Thyroid gland (tissue), 4 donors: Measurements from ENCODE around the gene KNCN. TPM values are rescaled to one million over a fixed set of nuclear protein-coding genes. Genes with fewer than 3 reads are reported as not detected.

Experiments used
- DNase-seq, 2 donors: peaks; one replicate each; pipeline ENCODE4 v3.0.0-alpha.2; 2019
- H3K27ac ChIP-seq, 3 donors: fragments of 200-600 bp; sonication (generic); 1 replicate in 2 of 3; 2 replicates in 1 of 3; pipeline ENCODE4 v1.5.1; 2016 to 2019; ENCODE audit warnings: mild to moderate bottlenecking in 1 of 3, moderate library complexity in 1 of 3
- H3K27me3 ChIP-seq: fragments of 200-600 bp; sonication (generic); one replicate; pipeline ENCODE4 v1.5.1; 2019
- H3K36me3 ChIP-seq, 2 donors: fragments of 200-600 bp; sonication (generic); one replicate each; pipeline ENCODE4 v1.5.1; 2016 to 2019
- H3K4me1 ChIP-seq, 2 donors: fragments of 200-600 bp; sonication (generic); one replicate each; pipeline ENCODE4 v1.5.1; 2017 to 2019
- H3K4me3 ChIP-seq, 3 donors: fragments of 200-600 bp; sonication (generic); replicated peaks in 1 of 3; 1 replicate in 2 of 3; 2 replicates in 1 of 3; pipeline ENCODE4 v1.5.1; 2016; ENCODE audit warnings: mild to moderate bottlenecking in 1 of 3
- H3K9me3 ChIP-seq: fragments of 200-600 bp; sonication (generic); one replicate; pipeline ENCODE4 v1.5.1; 2017
- CTCF ChIP-seq, 6 experiments: fragments of 200-600 bp in 3 of 6; fragments of 450-650 bp in 3 of 6; sonication (generic) in 3 of 6; IDR thresholded peaks; one replicate each; pipeline ENCODE4 v1.5.1; 2016 to 2019; ENCODE audit warnings: antibody characterized with exemption in 6 of 6, mild to moderate bottlenecking in 2 of 6, inconsistent platforms in 1 of 6, moderate library complexity in 1 of 6
- POLR2A ChIP-seq, 2 donors: fragments of 450-650 bp; IDR thresholded peaks; one replicate each; pipeline ENCODE4 v1.6.1; 2017; ENCODE audit warnings: antibody characterized with exemption in 2 of 2, mild to moderate bottlenecking in 2 of 2, moderate library complexity in 1 of 2
- WGBS, 2 donors: methylation state at CpG; one replicate each; pipeline ENCODE4 v1.1.5; 2017; 5-methylcytosine and 5-hydroxymethylcytosine counted together
- intact Hi-C: fragments of 100-400 bp; cut with DNase I; formaldehyde crosslinking; loops from one replicate; pipeline ENCODE4 v1.15.1; 2023
- total RNA-seq, 4 donors: library from RNA; depleted of rRNA; stranded (reverse); fragments of >200 nt; gene quantifications; one replicate each; pipeline ENCODE4 v1.2.3, GENCODE V29; 2016

Gene KNCN
- total RNA-seq, 4 donors from 2014 or later = not detected

GRCh38 chr1:46521414-46521813 lies 30.0 kb downstream of the KNCN start:
- H3K4me1 ChIP-seq = peaks cover 37 to 57% of the 10 kb centered on the region in 2 donors
- no peaks in the 10 kb centered on the region for H3K27me3 ChIP-seq
- no peaks in the 10 kb centered on the region for H3K36me3 ChIP-seq
- DNase-seq = no peak
- 84 to 98% methylated on average over 2 of the region's 2 CpGs for WGBS, 2 donors
- H3K4me3 ChIP-seq = no peak overlapping the region
- intact Hi-C loops = no loop called here
- no peaks in the 10 kb centered on the region for H3K9me3 ChIP-seq
- TF ChIP-seq CTCF (IDR thresholded peaks at IDR 0.05) (no peak), POLR2A (IDR thresholded peaks at IDR 0.05) (no peak)
- peak overlapping the region in 2 of 3 donors; percentile 67 to 73 for H3K27ac ChIP-seq

- no peaks in the 10 kb centered on the region for H3K27me3 ChIP-seq
- peaks cover 47 to 69% of the 10 kb centered on the region in 2 donors for H3K4me1 ChIP-seq
- no peaks in the 10 kb centered on the region for H3K36me3 ChIP-seq
- intact Hi-C loops = no loop called here
- H3K9me3 ChIP-seq = no peaks in the 10 kb centered on the region
- peak; percentile 96 for DNase-seq
- 37 to 44% methylated on average over 11 to 15 of the region's 15 CpGs for WGBS, 2 donors
- H3K4me3 ChIP-seq = no peak overlapping the region
- peak overlapping the region; percentile 43 to 80 (median 53) for H3K27ac ChIP-seq
- no peak for TF ChIP-seq CTCF (IDR thresholded peaks at IDR 0.05)
- no peak for TF ChIP-seq POLR2A (IDR thresholded peaks at IDR 0.05)
These were observed 31.2 kb downstream of the KNCN start for GRCh38 chr1:46520063-46520911.

GRCh38 chr1:46519209-46519608 lies 32.2 kb downstream of the KNCN start:
- 73 to 87% methylated on average over 4 of the region's 4 CpGs for WGBS, 2 donors

GRCh38 chr1:46517932-46518498 lies 33.4 kb downstream of the KNCN start:
- WGBS, 2 donors = 64 to 73% methylated on average over 4 of the region's 4 CpGs
- peak; percentile 29 to 34 for DNase-seq
- intact Hi-C loops = no loop called here

More at GRCh38 chr1:46519209-46519608, 32.2 kb downstream of the KNCN start:
- H3K9me3 ChIP-seq = no peaks in the 10 kb centered on the region
- H3K36me3 ChIP-seq = no peaks in the 10 kb centered on the region
- intact Hi-C loops = no loop called here
- peak overlapping the region in 1 of 3 donors; percentile 80 for H3K27ac ChIP-seq
- DNase-seq = no peak
- no peak for TF ChIP-seq CTCF (IDR thresholded peaks at IDR 0.05)
- no peak for TF ChIP-seq POLR2A (IDR thresholded peaks at IDR 0.05)
- no peaks in the 10 kb centered on the region for H3K27me3 ChIP-seq
- H3K4me1 ChIP-seq = peaks cover 51 to 79% of the 10 kb centered on the region in 2 donors
- no peak overlapping the region for H3K4me3 ChIP-seq

More at GRCh38 chr1:46517932-46518498, 33.4 kb downstream of the KNCN start:
- H3K36me3 ChIP-seq = no peaks in the 10 kb centered on the region
- H3K27me3 ChIP-seq = no peaks in the 10 kb centered on the region
- TF ChIP-seq POLR2A (IDR thresholded peaks at IDR 0.05) (no peak), CTCF (IDR thresholded peaks at IDR 0.05) (no peak)
- H3K4me3 ChIP-seq = no peak overlapping the region
- H3K27ac ChIP-seq = peak overlapping the region; percentile 64 to 71 (median 70)
- H3K4me1 ChIP-seq = peaks cover 50 to 75% of the 10 kb centered on the region in 2 donors
- no peaks in the 10 kb centered on the region for H3K9me3 ChIP-seq
